ENCODE data around the gene PRSS36.
A peak's percentile ranks its signal among the peaks of the same experiment; 100 is the strongest.

The PRSS36 gene

DNA sequence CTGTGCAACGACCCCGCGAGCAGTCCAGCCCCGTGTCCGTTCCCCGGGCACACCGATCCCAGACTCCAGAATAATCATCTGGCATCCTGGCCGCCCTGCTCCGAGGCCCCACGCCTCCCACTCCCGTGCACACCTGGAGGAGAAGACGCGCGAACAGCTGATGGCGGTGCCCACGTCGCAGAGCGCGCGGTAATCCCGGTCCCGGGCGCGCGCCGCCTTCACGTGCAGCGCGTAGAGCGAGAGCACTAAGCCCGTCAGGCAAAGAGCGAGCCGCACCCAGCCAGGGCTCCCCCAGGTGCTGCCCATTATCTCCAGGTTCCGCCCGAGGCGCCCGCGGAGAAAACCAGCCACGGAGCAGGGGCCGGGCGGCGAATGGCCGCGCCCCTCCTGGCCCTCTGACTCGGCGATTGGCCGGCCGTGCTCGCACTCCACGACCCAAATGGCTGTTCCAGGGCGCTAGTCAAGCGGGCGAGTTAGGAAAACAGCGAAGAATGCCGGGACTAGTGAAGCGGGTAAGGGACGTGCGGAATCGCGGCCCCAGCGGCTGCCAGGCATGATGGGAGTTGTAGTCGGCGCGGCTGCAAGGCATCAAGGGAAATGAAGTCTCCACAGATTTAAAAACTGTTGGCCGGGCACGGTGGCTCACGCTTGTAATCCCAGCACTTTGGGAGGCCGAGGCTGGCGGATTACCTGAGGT is 55.3 kb downstream of the PRSS36 start, which contains the start of gene VKORC1:
Gene VKORC1, minus strand, starts transcription at position 374 of the 697 bp plus-strand sequence. Its CDS starts 68 bp downstream, at position 306.
- DNase-seq = peak; percentile 89 to 92

DNA sequence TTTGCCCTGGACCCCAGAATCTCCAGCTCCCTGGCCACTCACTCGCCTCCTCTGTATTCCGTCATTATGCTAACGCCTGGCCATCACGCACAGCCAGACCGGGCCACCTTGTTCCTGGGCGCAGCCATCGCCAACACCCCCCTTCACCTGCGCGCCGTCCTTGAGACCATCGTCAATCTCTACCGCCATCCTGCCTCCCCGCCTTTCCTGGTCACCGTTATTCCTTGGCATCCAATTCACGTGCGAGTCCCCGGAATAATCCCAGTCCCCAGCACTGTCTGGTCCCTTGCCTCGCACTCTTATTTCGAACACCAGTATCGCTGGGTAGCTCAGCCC is 55.8 kb downstream of the PRSS36 start:
- no peak for DNase-seq

DNA sequence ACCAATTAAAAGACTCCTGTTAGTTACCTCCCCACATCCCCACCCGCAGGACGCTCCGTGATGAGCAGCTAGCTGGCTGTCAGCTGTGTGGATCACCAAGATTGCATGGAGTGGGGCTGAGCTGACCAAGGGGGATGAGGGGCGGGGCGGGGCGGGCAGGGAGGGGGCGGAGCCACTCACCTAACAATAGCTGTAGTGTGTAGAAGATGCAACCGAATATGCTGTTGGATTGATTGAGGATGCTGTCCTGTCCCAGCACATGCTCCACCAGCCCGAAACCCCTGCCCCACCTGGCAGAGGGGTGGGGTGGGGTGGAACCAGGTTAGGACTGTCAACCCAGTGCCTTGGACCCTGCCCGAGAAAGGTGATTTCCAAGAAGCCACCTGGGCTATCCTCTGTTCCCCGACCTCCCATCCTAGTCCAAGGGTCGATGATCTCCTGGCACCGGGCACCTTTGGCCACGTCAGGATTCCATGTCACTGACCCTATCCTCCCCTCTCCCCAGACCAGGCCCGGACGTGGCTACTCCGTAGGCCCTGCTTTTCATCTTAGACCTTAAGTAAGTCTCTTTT is 56.6 kb downstream of the PRSS36 start:
- DNase-seq = no peak

DNA sequence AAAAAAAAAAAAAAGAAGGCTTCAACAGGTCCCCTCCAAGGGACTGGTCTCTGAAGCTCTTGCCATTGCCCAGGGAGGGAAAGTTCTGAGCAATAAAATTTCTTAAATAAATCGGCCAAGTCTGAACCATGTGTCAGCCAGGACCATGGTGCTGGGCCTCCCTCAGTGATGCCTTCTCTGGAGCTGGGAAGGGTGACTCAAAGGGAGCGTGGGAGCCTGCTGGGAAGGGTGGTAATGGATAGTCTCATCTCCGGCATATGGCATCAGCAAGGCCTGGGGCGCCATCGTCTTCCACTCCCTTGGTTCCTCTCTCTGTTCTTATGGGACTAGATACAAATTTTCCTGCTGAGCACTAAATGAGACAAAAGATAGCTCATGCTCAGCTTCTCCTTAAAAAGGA is 57.5 kb downstream of the PRSS36 start:
- DNase-seq = no peak

DNA sequence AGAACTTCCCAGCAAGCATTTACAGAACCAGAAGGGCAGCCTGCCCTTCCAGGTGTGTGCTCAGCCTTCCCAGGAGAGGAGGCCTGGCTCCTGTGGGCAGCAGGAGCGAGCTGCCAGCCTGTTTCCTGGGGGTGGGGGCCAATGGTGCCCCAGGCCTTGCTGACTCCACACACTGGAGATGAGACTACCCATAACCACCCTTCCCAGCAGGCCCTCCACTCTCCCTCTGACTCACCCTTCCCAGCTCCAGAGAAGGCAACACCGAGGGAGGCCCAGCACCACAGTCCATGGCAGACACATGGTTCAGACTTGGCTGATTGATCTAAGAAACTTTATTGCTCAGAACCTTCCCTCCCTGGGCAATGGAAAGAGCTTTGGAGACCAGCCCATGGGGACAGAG is 59.3 kb downstream of the PRSS36 start:
- no peak for DNase-seq

DNA sequence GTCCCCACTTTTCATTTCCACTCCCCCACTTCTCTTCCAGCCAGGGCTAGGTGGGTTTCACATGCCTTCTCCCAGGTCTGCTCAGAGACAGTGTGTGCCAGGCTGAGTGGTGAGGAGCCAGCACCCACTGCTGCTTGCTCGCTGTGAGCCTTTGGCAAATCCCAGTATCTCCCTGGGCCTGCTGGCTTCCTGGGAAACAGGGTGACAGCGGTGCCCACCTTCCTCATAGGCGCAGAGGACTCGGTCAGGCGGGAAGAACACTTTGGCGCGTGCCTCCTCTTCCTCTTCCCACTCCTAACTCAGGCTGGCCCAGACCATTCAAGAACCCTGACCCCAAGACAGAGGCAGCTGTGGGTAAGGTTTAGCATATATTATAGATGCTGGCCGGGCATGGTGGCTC is 60.7 kb downstream of the PRSS36 start:
- no peak for DNase-seq
